HG03558 (cell line): ENCODE measurements around the gene RAD9A.
"Not testable (repeated sequence)": the region's sequence is repeated elsewhere in the genome, so short reads cannot be mapped to it uniquely, and the experiment has no call there.

ENCODE experiments used
- ATAC-seq: cut with Tn5 transposase; IDR thresholded peaks from one replicate; pipeline ENCODE4 v1.9.1; 2021; ENCODE audit warnings: moderate number of reproducible peaks; ENCODE audit not compliant: unreplicated experiment; ENCODE audit errors: extremely low read depth

The RAD9A gene

DNA sequence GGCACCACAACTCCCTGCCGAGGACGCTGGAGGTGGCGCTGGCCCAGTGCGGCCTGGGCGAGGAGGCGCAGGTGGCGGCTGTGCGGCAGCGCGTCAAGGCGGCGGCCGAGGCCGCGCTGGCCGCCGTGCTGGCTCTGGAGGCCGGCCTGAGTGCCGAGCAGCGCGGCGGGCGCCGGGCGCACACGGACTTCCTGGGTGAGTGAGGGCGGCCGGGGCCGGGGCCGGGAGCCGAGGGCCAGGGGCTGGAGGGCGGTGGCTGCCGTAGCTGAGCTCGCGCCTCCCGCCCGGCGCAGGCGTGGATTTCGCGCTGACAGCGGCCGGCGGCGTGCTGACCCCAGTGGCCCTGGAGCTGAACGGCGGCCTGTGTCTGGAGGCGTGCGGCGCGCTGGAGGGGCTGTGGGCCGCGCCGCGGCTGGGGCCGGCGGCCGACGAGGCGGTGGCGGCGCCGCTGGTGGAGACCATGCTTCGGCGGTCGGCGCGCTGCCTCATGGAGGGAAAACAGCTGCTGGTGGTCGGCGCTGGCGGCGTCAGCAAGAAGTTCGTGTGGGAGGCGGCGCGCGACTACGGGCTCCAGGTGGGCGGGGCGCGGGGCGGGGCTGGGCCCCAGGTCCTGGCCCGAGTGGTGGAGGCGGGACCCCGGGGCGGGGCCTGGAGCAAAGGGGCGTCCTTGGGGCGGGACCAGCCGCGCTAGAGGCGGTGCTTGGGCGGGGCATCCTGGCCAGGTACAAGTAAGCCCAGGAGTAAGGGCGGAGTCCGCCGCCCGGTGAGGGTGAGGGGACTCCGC lies 29.1 kb downstream of the RAD9A start:
- peak; percentile 53 for ATAC-seq

GRCh38 chr11:67421430-67422031 lies 29.7 kb downstream of the RAD9A start:
- no peak for ATAC-seq

- ATAC-seq = no peak
Observed at GRCh38 chr11:67422891-67423290, 31.1 kb downstream of the RAD9A start.

DNA sequence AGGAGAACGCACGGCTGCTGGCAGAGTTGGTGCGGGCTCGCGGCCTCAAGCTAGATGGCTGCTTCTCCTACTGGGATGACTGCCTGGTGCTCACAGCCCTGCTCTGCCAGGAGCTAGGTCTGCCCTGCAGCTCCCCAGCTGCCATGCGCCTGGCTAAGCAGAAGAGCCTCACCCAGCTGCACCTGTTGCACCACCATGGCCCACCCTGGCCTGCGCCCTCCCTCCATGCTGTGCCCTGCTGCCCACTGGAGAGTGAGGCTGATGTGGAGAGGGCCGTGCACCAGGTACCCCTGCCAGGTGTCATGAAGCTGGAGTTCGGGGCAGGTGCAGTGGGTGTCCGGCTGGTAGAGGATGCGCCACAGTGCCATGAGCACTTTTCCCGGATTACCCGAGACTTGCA lies 31.7 kb downstream of the RAD9A start:
- no peak for ATAC-seq

DNA sequence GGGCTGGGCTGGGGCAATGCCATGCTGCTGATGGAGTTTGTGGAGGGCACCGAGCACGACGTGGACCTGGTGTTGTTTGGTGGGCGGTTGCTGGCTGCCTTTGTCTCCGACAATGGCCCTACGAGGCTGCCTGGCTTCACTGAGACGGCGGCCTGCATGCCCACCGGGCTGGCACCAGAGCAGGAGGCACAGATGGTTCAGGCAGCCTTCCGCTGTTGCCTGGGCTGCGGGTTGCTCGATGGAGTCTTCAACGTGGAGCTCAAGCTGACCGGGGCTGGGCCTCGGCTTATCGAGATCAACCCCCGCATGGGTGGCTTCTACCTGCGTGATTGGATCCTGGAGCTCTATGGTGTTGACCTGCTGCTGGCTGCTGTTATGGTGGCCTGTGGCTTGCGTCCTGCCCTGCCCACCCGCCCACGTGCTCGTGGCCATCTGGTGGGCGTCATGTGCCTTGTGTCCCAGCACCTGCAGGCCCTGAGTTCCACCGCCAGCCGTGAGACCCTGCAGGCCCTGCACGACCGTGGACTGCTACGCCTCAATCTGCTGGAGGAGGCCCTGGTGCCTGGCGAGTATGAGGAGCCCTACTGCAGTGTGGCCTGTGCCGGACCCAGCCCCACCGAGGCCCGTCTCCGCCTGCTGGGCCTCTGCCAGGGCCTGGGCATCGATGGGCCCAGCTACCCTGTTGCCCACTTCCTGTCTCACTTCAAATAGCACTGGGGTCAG lies 32.3 kb downstream of the RAD9A start:
- ATAC-seq = no peak

- ATAC-seq = not testable (repeated sequence)
Observed at GRCh38 chr11:67427364-67427859, 35.6 kb downstream of the RAD9A start.

- peak; percentile 52 for ATAC-seq
Observed at GRCh38 chr11:67428052-67429001, 36.5 kb downstream of the RAD9A start, which contains the start of gene RPS6KB2. TSS of gene RPS6KB2 (plus strand) at chr11:67428494. CDS start at chr11:67428546, 52 bp downstream.

GRCh38 chr11:67429038-67429668 lies 37.4 kb downstream of the RAD9A start:
- no peak for ATAC-seq

- ATAC-seq = no peak
Observed at GRCh38 chr11:67429722-67430121, 37.9 kb downstream of the RAD9A start.

- no peak for ATAC-seq
Observed at GRCh38 chr11:67431346-67432249, 39.8 kb downstream of the RAD9A start.

DNA sequence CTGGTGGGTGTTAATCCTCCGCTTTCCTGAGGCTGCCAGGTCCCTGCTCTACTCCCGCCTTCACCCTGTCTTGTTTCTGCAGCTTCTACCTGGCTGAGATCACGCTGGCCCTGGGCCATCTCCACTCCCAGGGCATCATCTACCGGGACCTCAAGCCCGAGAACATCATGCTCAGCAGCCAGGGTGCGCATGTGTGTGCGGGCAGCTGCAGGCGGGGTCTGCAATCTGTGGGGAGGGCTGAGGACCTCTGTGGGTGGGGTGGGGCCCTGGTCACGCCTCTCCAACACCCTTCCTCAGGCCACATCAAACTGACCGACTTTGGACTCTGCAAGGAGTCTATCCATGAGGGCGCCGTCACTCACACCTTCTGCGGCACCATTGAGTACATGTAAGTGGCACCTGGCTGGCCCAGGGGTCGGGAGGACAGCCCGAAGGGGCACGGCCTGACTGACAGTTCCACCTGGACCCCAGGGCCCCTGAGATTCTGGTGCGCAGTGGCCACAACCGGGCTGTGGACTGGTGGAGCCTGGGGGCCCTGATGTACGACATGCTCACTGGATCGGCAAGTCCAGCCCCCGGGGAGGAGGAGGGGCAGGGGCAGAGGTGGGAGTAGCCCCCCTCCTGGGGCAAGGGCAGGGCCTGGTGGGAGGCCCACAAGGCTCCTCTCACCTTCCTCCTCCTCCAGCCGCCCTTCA lies 41.0 kb downstream of the RAD9A start:
- no peak for ATAC-seq

DNA sequence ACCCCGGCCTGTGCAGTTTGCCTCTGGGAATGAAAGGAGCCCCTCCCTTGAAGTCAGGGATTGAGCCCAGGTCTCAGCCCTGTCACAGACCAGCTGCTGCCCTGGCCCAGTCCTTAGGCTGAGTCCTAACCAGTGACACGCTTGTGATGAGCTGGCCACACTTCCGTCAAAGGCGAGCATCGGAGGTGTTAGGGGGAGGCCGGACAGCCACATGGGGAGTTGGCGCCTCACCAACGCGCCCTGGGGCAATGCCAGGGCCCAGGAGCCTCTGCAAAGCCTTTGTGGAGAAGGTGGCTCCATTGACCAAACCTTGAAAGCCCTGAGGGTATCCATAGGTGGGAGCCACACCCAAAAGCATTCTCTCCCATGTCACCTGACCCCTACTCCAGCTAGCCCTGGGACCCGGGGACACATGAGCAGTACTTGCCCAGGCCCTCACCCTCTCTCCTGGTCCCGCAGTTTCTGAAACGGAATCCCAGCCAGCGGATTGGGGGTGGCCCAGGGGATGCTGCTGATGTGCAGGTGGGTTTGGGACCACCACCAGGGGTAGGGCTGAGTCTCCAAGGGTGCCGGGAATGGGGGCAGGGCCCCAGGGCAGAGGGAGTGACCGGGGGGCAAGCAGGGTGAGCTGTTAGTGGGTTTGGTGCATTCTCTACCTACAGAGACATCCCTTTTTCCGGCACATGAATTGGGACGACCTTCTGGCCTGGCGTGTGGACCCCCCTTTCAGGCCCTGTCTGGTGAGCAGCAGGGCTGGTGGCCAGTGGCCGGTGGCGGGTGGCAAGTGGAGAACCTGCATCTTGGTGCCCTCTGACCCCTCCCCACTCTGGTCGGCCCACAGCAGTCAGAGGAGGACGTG lies 42.0 kb downstream of the RAD9A start:
- ATAC-seq = no peak

GRCh38 chr11:67434395-67434881 lies 42.7 kb downstream of the RAD9A start:
- no peak for ATAC-seq

GRCh38 chr11:67435031-67435726 lies 43.4 kb downstream of the RAD9A start:
- ATAC-seq = no peak

- no peak for ATAC-seq
Observed at GRCh38 chr11:67435727-67436458, 44.1 kb downstream of the RAD9A start.
